Kidney tubule cell (primary cell): ENCODE data around the gene BICD1.

Experiments
- DNase-seq: peaks from one replicate; pipeline ENCODE4 v3.0.0-alpha.2; 2018; ENCODE audit warnings: low spot score

Gene BICD1

GRCh38 chr12:32104572-32105355 lies 1.9 kb upstream of the BICD1 start:
- DNase-seq: peak; percentile 22

GRCh38 chr12:32105986-32106516 lies 596 bp upstream of the BICD1 start:
- DNase-seq: no peak

- DNase-seq: peak; percentile 73
Observed at GRCh38 chr12:32107359-32108267, 966 bp downstream of the BICD1 start.

- no peak for DNase-seq
Observed at GRCh38 chr12:32108787-32109186, 2.1 kb downstream of the BICD1 start.

GRCh38 chr12:32110417-32110816 lies 3.8 kb downstream of the BICD1 start:
- no peak for DNase-seq

GRCh38 chr12:32110942-32111341 lies 4.3 kb downstream of the BICD1 start:
- no peak for DNase-seq

GRCh38 chr12:32115404-32116104 lies 8.9 kb downstream of the BICD1 start:
- DNase-seq: peak; percentile 97

GRCh38 chr12:32116897-32117296 lies 10.2 kb downstream of the BICD1 start:
- peak; percentile 35 for DNase-seq

- DNase-seq: no peak
Observed at GRCh38 chr12:32117316-32117715, 10.7 kb downstream of the BICD1 start.

GRCh38 chr12:32118806-32119205 lies 12.2 kb downstream of the BICD1 start:
- DNase-seq: no peak

GRCh38 chr12:32120419-32120818 lies 13.8 kb downstream of the BICD1 start:
- DNase-seq: peak; percentile 31

- DNase-seq: no peak
Observed at GRCh38 chr12:32124637-32125036, 18.0 kb downstream of the BICD1 start.

- peak; percentile 42 for DNase-seq
Observed at GRCh38 chr12:32125455-32126084, 18.9 kb downstream of the BICD1 start.

- peak; percentile 70 for DNase-seq
Observed at GRCh38 chr12:32126720-32127119, 20.1 kb downstream of the BICD1 start.

GRCh38 chr12:32131666-32132065 lies 25.0 kb downstream of the BICD1 start:
- DNase-seq: no peak

GRCh38 chr12:32134101-32134888 lies 27.6 kb downstream of the BICD1 start:
- DNase-seq: peak; percentile 88

GRCh38 chr12:32135967-32136366 lies 29.3 kb downstream of the BICD1 start:
- no peak for DNase-seq

GRCh38 chr12:32136404-32136803 lies 29.8 kb downstream of the BICD1 start:
- DNase-seq: no peak

GRCh38 chr12:32139064-32139421 lies 32.4 kb downstream of the BICD1 start:
- no peak for DNase-seq

- no peak for DNase-seq
Observed at GRCh38 chr12:32140877-32141276, 34.2 kb downstream of the BICD1 start.

GRCh38 chr12:32145096-32145495 lies 38.4 kb downstream of the BICD1 start:
- no peak for DNase-seq
